Naive thymus-derived CD4-positive, alpha-beta T cell (primary cell): ENCODE data around the gene SP140L. TPM values are rescaled to one million over a fixed set of nuclear protein-coding genes. Genes with fewer than 3 reads are reported as not detected.

Source experiments
- ATAC-seq: fragments of 150-1000 bp; cut with Tn5 transposase; 2 replicates; pipeline ENCODE4 v1.10.0; 2021; ENCODE audit warnings: mild to moderate bottlenecking, moderate library complexity
- CTCF ChIA-PET: fragments of 350-600 bp; sonication (Branson Sonifier 250); formaldehyde crosslinking; loops from one replicate; lab custom pipeline; 2021; ENCODE audit warnings: antibody characterized with exemption; lab: Charles Lee
- POLR2A ChIA-PET: fragments of 350-600 bp; sonication (Branson Sonifier 250); formaldehyde crosslinking; loops from one replicate; lab custom pipeline; 2021; ENCODE audit warnings: antibody characterized with exemption, inconsistent platforms; lab: Charles Lee
- DNase-seq, 9 donors: peaks; one replicate each; pipeline versions ENCODE4 v3.0.0 to v3.0.0-alpha.2; 2020 to 2022; ENCODE audit warnings: mixed read lengths in 1 of 9
- H3K27ac ChIP-seq: one replicate; pipeline ENCODE4 v1.7.0; 2013; ENCODE audit warnings: mild to moderate bottlenecking, low read depth, low read length, moderate library complexity
- H3K27me3 ChIP-seq, 2 donors: one replicate each; pipeline ENCODE4 v1.7.0; 2013; ENCODE audit warnings: low read length in 2 of 2, mild to moderate bottlenecking in 2 of 2, moderate library complexity in 2 of 2; ENCODE audit not compliant: control insufficient read depth in 2 of 2, insufficient read depth in 2 of 2
- H3K36me3 ChIP-seq, 3 experiments: 1 replicate in 2 of 3; 2 replicates in 1 of 3; pipeline ENCODE4 v1.7.0; 2013; ENCODE audit warnings: low read length in 3 of 3, mild to moderate bottlenecking in 3 of 3, moderate library complexity in 1 of 3; ENCODE audit not compliant: insufficient read depth in 3 of 3, control insufficient read depth in 2 of 3
- H3K4me1 ChIP-seq, 2 donors: one replicate each; pipeline ENCODE4 v1.7.0; 2013; ENCODE audit warnings: low read length in 2 of 2, mild to moderate bottlenecking in 2 of 2, moderate library complexity in 1 of 2; ENCODE audit not compliant: control insufficient read depth in 2 of 2, insufficient read depth in 2 of 2
- H3K4me3 ChIP-seq: 2 replicates; pipeline ENCODE4 v1.7.0; 2013; ENCODE audit warnings: mild to moderate bottlenecking, low read length
- H3K9me3 ChIP-seq, 3 experiments: 1 replicate in 2 of 3; 2 replicates in 1 of 3; pipeline ENCODE4 v1.7.0; 2013; ENCODE audit warnings: low read length in 3 of 3; ENCODE audit not compliant: control insufficient read depth in 2 of 3
- H3K27ac Mint-ChIP-seq, 9 donors: one replicate each; pipeline ENCODE4 v1.8.0; 2020 to 2022; ENCODE audit warnings: mixed read lengths in 9 of 9, mild to moderate bottlenecking in 8 of 9, moderate library complexity in 5 of 9, inconsistent platforms in 2 of 9
- H3K27me3 Mint-ChIP-seq, 5 donors: one replicate each; pipeline ENCODE4 v1.8.0; 2021 to 2022; ENCODE audit warnings: mixed read lengths in 5 of 5, mild to moderate bottlenecking in 1 of 5
- H3K36me3 Mint-ChIP-seq, 5 donors: one replicate each; pipeline ENCODE4 v1.8.0; 2020 to 2022; ENCODE audit warnings: mixed read lengths in 5 of 5, mild to moderate bottlenecking in 3 of 5, inconsistent platforms in 1 of 5
- H3K4me1 Mint-ChIP-seq, 7 donors: one replicate each; pipeline ENCODE4 v1.8.0; 2020 to 2022; ENCODE audit warnings: mixed read lengths in 7 of 7, mild to moderate bottlenecking in 3 of 7, inconsistent platforms in 1 of 7
- H3K4me3 Mint-ChIP-seq, 10 donors: one replicate each; pipeline ENCODE4 v1.8.0; 2020 to 2022; ENCODE audit warnings: mild to moderate bottlenecking in 10 of 10, mixed read lengths in 10 of 10, moderate library complexity in 6 of 10, inconsistent platforms in 2 of 10
- H3K9me3 Mint-ChIP-seq, 11 donors: one replicate each; pipeline ENCODE4 v1.8.0; 2020 to 2022; ENCODE audit warnings: mixed read lengths in 11 of 11, mild to moderate bottlenecking in 4 of 11, inconsistent platforms in 1 of 11, moderate library complexity in 1 of 11
- intact Hi-C, 2 donors: fragments of 100-400 bp; cut with micrococcal nuclease; formaldehyde crosslinking; loops; one replicate each; pipeline ENCODE4 v1.15.1; 2023
- polyA plus RNA-seq, 2 donors: library from polyadenylated mRNA; unstranded; fragments of 300-500 nt; fragmentation: Illumina TruSeq; gene quantifications; one replicate each; pipeline ENCODE4 v1.2.3, GENCODE V29; 2021
- total RNA-seq, 6 experiments: library from RNA in 5 of 6; stranded (reverse) in 5 of 6; gene quantifications; 1 replicate in 5 of 6; 2 replicates in 1 of 6; pipeline ENCODE4 v1.2.3 and lab custom pipeline; 2021 to 2026

SP140L gene
- total and polyA plus RNA-seq, 7 experiments from 2014 or later = 34.1 to 121 (median 85.7) TPM

DNA sequence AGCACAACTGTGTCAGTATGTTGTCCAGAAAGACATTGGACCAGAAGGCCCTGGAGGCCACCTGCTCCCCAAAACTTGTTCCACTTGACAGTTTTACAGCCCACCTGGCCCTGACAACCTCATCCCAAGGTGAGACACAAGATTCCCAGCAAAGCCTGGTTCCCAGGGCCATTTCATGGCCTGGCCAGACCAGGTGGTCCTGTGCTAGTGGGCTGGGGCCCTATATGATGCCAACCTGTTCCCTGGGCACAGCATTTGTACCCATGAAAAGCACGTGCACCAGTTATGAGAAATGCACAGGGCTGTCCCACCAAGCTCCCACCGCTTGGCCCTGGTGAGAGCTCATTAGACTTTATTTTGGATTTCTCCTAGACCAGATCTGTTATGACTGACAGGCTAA is 6.0 kb upstream of the SP140L start:
- Mint-ChIP-seq H3K4me3 (peak overlapping the region in 6 of 10 donors; percentile 12 to 68 (median 60)), H3K27me3 (no peaks in the 10 kb centered on the region), H3K9me3 (peaks cover 0 to 7% (median 0%) of the 10 kb centered on the region in 11 donors), H3K36me3 (peaks cover 0 to 54% (median 0%) of the 10 kb centered on the region in 5 donors), H3K4me1 (peaks cover 52 to 90% (median 82%) of the 10 kb centered on the region in 7 donors), H3K27ac (peak overlapping the region in 6 of 9 donors; percentile 44 to 79 (median 65))
- intact Hi-C loops = loop anchor here in 1 of 2 donors (10.0 kb wide), 1 partner anchor 734 kb away; the partner anchor contains the start of gene PSMD1
- peaks cover 49 to 66% of the 10 kb centered on the region in 2 donors for H3K4me1 ChIP-seq
- ATAC-seq (no peak), DNase-seq (no peak)
- no peak overlapping the region for H3K4me3 ChIP-seq
- CTCF ChIA-PET = interaction anchor here (2.1 kb wide), 1 partner anchor 11 kb away, joined by 4 read pairs; no protein-coding TSS in a partner anchor
- no peaks in the 10 kb centered on the region for H3K9me3 ChIP-seq
- POLR2A ChIA-PET = interaction anchor here (0.6 to 0.9 kb wide), 2 partner anchors 12 to 101 kb away, joined by 3 read pairs; partner anchors contain the start of gene SP110
- no peaks in the 10 kb centered on the region for H3K36me3 ChIP-seq
- H3K27ac ChIP-seq = no peak overlapping the region
- no peaks in the 10 kb centered on the region for H3K27me3 ChIP-seq

DNA sequence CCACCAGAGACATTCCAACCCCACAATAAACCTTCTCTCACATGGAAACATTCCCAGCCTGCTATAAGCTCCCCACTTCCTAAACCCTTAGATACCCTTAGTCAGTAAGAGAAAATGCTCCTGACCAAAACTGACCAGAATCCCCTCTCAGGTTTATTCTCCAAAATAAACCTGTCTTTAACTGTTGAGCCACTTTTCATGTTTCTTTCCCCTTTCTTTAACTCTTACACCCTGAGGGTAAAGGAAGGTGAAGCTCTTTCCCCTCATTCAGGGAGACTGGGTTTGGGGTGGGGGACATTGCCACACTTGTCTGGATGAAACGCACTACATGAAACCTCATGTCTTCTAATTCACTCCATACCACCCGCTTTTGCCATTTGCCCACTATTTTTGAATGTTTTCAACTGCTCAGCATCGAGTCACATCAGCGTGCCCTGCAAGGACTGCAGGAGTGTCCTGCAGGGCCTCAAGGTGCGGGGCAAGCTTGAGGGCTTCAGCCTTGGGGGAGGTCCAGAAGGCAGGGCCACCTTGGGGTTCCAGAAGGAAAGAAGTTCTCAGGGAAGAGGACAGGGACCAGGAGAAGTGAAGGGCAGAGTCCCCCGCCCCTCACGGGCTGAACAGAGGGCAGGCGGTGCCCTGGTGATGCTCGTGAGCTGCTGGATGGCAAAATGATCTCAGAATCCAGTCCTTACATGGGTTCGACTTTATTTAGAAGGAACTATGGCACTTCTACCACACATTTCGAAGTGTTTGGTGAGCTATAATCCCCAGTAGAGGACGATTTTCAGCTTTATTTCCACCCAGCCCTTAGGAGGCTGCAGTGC is 4.2 kb upstream of the SP140L start:
- no peaks in the 10 kb centered on the region for H3K9me3 ChIP-seq
- H3K27me3 ChIP-seq = no peaks in the 10 kb centered on the region
- H3K4me1 Mint-ChIP-seq = peaks cover 55 to 88% (median 80%) of the 10 kb centered on the region in 7 donors
- DNase-seq = no peak
- intact Hi-C loops = loop anchor here in 1 of 2 donors (10.0 kb wide), 1 partner anchor 732 kb away; the partner anchor contains the start of gene PSMD1
- no peak for ATAC-seq
- peaks cover 43 to 49% of the 10 kb centered on the region in 2 donors for H3K4me1 ChIP-seq
- H3K36me3 ChIP-seq = no peaks in the 10 kb centered on the region
- ChIA-PET CTCF (interaction anchor here (2.1 kb wide), 1 partner anchor 9 kb away, joined by 4 read pairs; no protein-coding TSS in a partner anchor), POLR2A (interaction anchor here (0.9 to 1.5 kb wide), 3 partner anchors 26 to 103 kb away, joined by 3 to 5 read pairs (median 4); partner anchors contain the start of gene SP110)
- peaks cover 0 to 53% (median 4%) of the 10 kb centered on the region in 5 donors for H3K36me3 Mint-ChIP-seq
- H3K27ac Mint-ChIP-seq = peak overlapping the region in 7 of 9 donors; percentile 13 to 73 (median 39)
- peaks cover 0 to 7% (median 0%) of the 10 kb centered on the region in 11 donors for H3K9me3 Mint-ChIP-seq
- H3K4me3 ChIP-seq = no peak overlapping the region
- no peak overlapping the region for H3K27ac ChIP-seq
- H3K27me3 Mint-ChIP-seq = no peaks in the 10 kb centered on the region
- H3K4me3 Mint-ChIP-seq = peak overlapping the region in 5 of 10 donors; percentile 41 to 66 (median 44)

DNA sequence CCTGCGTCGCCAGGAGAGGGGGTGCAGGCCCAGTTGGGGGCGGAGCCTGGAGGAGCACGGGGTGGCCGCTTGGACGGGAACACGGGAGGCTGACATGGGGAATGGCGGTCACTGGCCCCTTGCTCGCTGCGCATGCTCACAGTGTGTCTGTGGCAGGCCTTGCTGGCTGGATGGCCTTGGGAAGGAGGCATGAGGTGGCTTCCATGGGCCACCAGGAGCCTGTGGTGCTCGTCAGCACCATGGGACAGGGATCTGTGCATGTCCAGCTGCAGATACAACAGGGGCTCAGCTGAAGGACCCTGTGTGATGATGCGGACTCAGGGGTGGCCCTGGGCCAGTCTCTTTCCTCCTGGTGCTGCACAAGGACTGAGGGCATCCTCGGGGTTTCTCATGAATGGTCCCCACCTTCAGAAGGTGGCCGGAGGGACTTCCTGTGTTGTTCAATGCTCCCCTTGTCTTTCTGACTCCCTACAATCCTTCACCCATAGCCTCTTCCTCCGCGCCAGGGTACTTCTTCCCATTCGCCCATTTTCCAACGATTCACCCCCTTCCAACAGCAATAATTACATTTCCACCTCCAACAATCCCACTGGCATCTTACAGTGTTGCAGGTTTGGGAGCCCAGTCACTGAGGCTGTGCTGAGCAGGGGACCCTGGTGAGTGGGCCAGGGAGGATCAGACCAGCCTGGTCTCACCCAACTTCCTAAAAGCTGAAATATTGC is 3.4 kb upstream of the SP140L start:
- ChIA-PET POLR2A (no interaction called here), CTCF (no interaction called here)
- no peaks in the 10 kb centered on the region for H3K27me3 Mint-ChIP-seq

DNA sequence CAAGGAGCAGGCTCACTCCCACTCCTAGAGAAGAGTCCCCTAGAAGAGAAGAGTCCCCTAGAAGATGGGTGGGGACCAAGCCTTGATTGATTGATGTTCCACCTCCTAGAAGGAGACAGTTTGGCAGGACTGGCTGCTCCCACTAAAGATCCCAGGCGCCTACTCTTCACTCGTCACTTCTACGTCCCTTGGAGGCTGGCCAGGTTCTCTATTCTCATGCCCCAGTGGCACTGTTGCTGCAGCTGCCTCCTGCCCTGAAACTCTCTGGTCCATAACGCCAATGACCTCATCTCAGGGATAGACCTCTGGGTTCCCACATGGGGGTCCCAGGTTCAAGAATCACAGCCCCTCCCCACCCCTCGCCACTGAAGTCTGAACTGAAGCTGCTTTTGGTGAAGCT is 2.5 kb upstream of the SP140L start:
- Histone ChIP-seq H3K4me1 (peaks cover 37 to 38% of the 10 kb centered on the region in 2 donors), H3K27me3 (no peaks in the 10 kb centered on the region), H3K9me3 (no peaks in the 10 kb centered on the region), H3K36me3 (no peaks in the 10 kb centered on the region), H3K4me3 (no peak overlapping the region), H3K27ac (no peak overlapping the region)
- no peaks in the 10 kb centered on the region for H3K27me3 Mint-ChIP-seq
- ChIA-PET CTCF (no interaction called here), POLR2A (no interaction called here)
- H3K36me3 Mint-ChIP-seq = peaks cover 0 to 61% (median 12%) of the 10 kb centered on the region in 5 donors
- H3K4me3 Mint-ChIP-seq = peak overlapping the region in 2 of 10 donors; percentile 56 to 100
- peaks cover 52 to 86% (median 82%) of the 10 kb centered on the region in 7 donors for H3K4me1 Mint-ChIP-seq
- intact Hi-C loops = loop anchor here in 1 of 2 donors (10.0 kb wide), 1 partner anchor 730 kb away; the partner anchor contains the start of gene PSMD1
- ATAC-seq (no peak), DNase-seq (peak in 1 of 9 donors; percentile 19)
- peak overlapping the region in 6 of 9 donors; percentile 9 to 88 (median 62) for H3K27ac Mint-ChIP-seq
- peaks cover 0 to 7% (median 0%) of the 10 kb centered on the region in 11 donors for H3K9me3 Mint-ChIP-seq

More for the DNA sequence above, 3.4 kb upstream of the SP140L start:
- intact Hi-C loops = loop anchor here in 1 of 2 donors (10.0 kb wide), 1 partner anchor 731 kb away; the partner anchor contains the start of gene PSMD1
- H3K27ac Mint-ChIP-seq = peak overlapping the region in 6 of 9 donors; percentile 13 to 88 (median 68)
- peaks cover 53 to 85% (median 78%) of the 10 kb centered on the region in 7 donors for H3K4me1 Mint-ChIP-seq
- H3K9me3 Mint-ChIP-seq = peaks cover 0 to 7% (median 0%) of the 10 kb centered on the region in 11 donors
- no peak overlapping the region for H3K4me3 ChIP-seq
- ATAC-seq (no peak), DNase-seq (no peak)
- H3K36me3 Mint-ChIP-seq = peaks cover 0 to 53% (median 4%) of the 10 kb centered on the region in 5 donors
- H3K27me3 ChIP-seq = no peaks in the 10 kb centered on the region
- H3K4me1 ChIP-seq = peaks cover 41 to 42% of the 10 kb centered on the region in 2 donors
- H3K4me3 Mint-ChIP-seq = peak overlapping the region in 2 of 10 donors; percentile 3 to 41
- no peak overlapping the region for H3K27ac ChIP-seq
- H3K36me3 ChIP-seq = no peaks in the 10 kb centered on the region
- H3K9me3 ChIP-seq = no peaks in the 10 kb centered on the region

DNA sequence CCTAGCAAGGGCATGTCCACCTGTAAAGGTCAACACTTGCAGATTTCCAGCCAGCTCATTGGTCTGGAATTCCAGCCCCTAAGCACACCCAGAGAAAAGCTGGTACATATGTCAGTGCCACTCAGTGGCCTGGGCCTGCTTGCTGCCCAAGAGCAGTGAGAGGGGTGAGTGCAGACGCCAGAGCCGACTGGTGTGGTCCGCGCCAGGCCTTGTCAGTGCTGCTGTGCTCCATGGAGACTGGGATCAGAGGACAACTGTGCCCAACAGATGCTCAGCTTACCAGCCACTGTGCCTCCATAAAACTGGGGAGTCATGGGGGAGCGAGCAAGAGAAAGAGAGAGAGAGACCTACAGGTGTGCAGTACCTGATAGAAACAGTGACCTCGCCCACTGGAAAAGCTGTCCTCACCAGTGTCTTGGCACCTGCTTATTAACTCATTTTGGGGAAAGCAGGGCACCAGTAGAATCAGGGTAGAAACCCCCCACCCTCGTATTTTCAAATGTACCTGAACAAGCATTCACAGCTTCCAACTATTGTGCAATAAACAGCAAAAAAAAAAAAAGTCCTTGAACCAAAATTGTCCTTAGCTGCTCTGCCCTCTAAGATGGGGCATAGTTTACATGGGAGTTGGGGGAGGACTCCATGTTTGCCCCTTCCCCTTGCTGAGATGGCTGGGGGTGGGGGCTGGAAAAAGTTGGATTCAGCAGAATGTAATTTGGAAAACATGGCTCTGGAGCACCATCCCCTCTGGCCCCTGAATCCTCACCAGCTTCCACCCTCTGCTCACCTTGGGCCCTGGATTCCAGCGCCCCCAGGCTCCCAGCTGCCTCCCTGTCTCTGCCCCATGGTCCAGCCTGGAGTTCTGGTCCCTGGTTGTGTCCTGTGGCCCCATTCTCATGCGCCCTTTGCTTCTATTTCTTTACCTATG is 1.4 kb upstream of the SP140L start:
- Histone ChIP-seq H3K9me3 (no peaks in the 10 kb centered on the region), H3K27me3 (no peaks in the 10 kb centered on the region), H3K27ac (no peak overlapping the region), H3K4me3 (no peak overlapping the region), H3K4me1 (peaks cover 34 to 42% of the 10 kb centered on the region in 2 donors), H3K36me3 (peaks cover 0 to 3% (median 0%) of the 10 kb centered on the region in 3 experiments)
- DNase-seq = no peak
- Mint-ChIP-seq H3K9me3 (peaks cover 0 to 7% (median 0%) of the 10 kb centered on the region in 11 donors), H3K36me3 (peaks cover 10 to 63% (median 23%) of the 10 kb centered on the region in 5 donors), H3K27me3 (no peaks in the 10 kb centered on the region), H3K4me1 (peaks cover 57 to 86% (median 85%) of the 10 kb centered on the region in 7 donors), H3K4me3 (peak overlapping the region; percentile 75 to 100 (median 94)), H3K27ac (peak overlapping the region; percentile 80 to 99 (median 98))
- intact Hi-C loops = loop anchor here (2.0 to 10.0 kb wide), 3 partner anchors 37 to 729 kb away; partner anchors contain the start of genes CAB39 (in 1 of the 2) and PSMD1 (in 1 of the 2)
- no peak for ATAC-seq
- POLR2A ChIA-PET = interaction anchor here (1.2 to 5.3 kb wide), 3 partner anchors 7 to 100 kb away, joined by 3 to 52 read pairs (median 4); partner anchors contain the start of gene SP140
- CTCF ChIA-PET = interaction anchor here (0.6 kb wide), 1 partner anchor 49 kb away, joined by 3 read pairs; no protein-coding TSS in a partner anchor
